ENCODE data around the gene RNF144A.

GRCh38 chr2:6922201-6922656, 5.0 kb downstream of the RNF144A start:
- TF ChIP-seq CTCF (IDR thresholded peaks at IDR 0.05): no peak
- TF ChIP-seq POLR2AphosphoS5 (IDR thresholded peaks at IDR 0.05): no peak
- TF ChIP-seq POLR2A (IDR thresholded peaks at IDR 0.05): no peak

All from stomach (tissue), 4 donors.